A549 (cell line): ENCODE measurements around the gene GPR155.

ENCODE experiments used
- BHLHE40 ChIP-seq: IDR thresholded peaks from 2 replicates; pipeline ENCODE4 v1.6.1; 2012; ENCODE audit warnings: low read depth, low read length, inconsistent platforms
- CTCF ChIP-seq: fragments of >200 bp; sonication (Bioruptor Twin); formaldehyde crosslinking; IDR thresholded peaks from 3 replicates; pipeline ENCODE4 v1.5.1; 2016
- ELK1 ChIP-seq: fragments of 150-350 bp; IDR thresholded peaks from 2 replicates; pipeline ENCODE4 v1.6.1; 2014; ENCODE audit warnings: low read depth, mild to moderate bottlenecking, low read length
- HOXA7 ChIP-seq: fragments of 250-450 bp; sonication (Bioruptor Pico); IDR thresholded peaks from 2 replicates; pipeline ENCODE4 v1.5.0; 2020; ENCODE audit warnings: mild to moderate bottlenecking, moderate library complexity
- POLR2A ChIP-seq: IDR thresholded peaks from 2 replicates; pipeline ENCODE4 v1.6.1; 2012; ENCODE audit warnings: mild to moderate bottlenecking, low read length
- POLR2AphosphoS2 ChIP-seq: conservative IDR thresholded peaks from 2 replicates; pipeline ENCODE4 v1.6.1; 2012; ENCODE audit warnings: low read length, improper control_type of control experiment, inconsistent platforms
- RFX5 ChIP-seq: fragments of 450-650 bp; IDR thresholded peaks from 2 replicates; pipeline ENCODE4 v1.7.1; 2014; ENCODE audit warnings: antibody characterized with exemption, mild to moderate bottlenecking, moderate library complexity
- RNF2 ChIP-seq: fragments of 200-600 bp; sonication (generic); IDR thresholded peaks from 2 replicates; pipeline ENCODE4 v1.6.1; 2016; ENCODE audit warnings: low read depth, mild to moderate bottlenecking, antibody characterized with exemption, moderate library complexity, borderline replicate concordance
- SREBF2 ChIP-seq: fragments of 450-650 bp; IDR thresholded peaks from 2 replicates; pipeline ENCODE4 v1.6.1; 2014; ENCODE audit warnings: mild to moderate bottlenecking, moderate library complexity

GRCh38 chr2:174454566-174454965 is 32.3 kb downstream of the GPR155 start:
- TF ChIP-seq CTCF (no peak), HOXA7 (CRISPR knock-in tag) (no peak), RNF2 (no peak), POLR2A (no peak), SREBF2 (no peak), BHLHE40 (no peak), ELK1 (no peak), RFX5 (no peak), POLR2AphosphoS2 (no peak)
